T-helper 1 cell treated with Interleukin-12 subunit alpha and Interleukin-12 subunit beta and Interleukin-4 antibody, amounts not matched to agents 30 μg/mL and 1 μg/mL, for 36 hours (primary cell): ENCODE data around the gene VEPH1.

Experiments
- H3K27ac Mint-ChIP-seq: one replicate; pipeline ENCODE4 v1.8.0; 2021; ENCODE audit warnings: mild to moderate bottlenecking, mixed read lengths
- H3K27me3 Mint-ChIP-seq: one replicate; pipeline ENCODE4 v1.8.0; 2021; ENCODE audit warnings: low read depth, mixed read lengths
- H3K36me3 Mint-ChIP-seq: one replicate; pipeline ENCODE4 v1.8.0; 2021; ENCODE audit warnings: low read depth, mixed read lengths
- H3K4me1 Mint-ChIP-seq: one replicate; pipeline ENCODE4 v1.8.0; 2021; ENCODE audit warnings: low read depth, mixed read lengths
- H3K4me3 Mint-ChIP-seq: one replicate; pipeline ENCODE4 v1.8.0; 2021; ENCODE audit warnings: mild to moderate bottlenecking, moderate library complexity, mixed read lengths
- H3K9me3 Mint-ChIP-seq: one replicate; pipeline ENCODE4 v1.8.0; 2021; ENCODE audit warnings: mixed read lengths

Gene VEPH1

DNA sequence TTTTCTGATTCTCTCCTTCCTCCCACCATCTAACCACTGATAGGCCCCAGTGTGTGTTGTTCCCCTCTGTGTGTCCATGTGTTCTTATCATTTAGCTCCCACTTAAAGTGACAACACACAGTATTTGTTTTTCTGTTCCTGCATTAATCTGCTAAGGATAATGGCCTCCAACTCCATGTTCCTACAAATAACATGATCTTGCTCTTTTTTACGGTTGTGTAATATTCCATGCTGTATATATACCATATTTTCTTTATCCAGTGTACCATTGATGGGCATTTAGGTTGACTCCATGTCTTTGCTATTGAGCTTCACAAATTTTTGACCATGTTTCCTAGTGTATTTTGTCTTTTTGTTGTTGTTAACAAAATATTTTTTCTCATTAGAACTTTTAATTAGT is 30.6 kb downstream of the VEPH1 start:
- no peaks in the 10 kb centered on the region for H3K27me3 Mint-ChIP-seq

DNA sequence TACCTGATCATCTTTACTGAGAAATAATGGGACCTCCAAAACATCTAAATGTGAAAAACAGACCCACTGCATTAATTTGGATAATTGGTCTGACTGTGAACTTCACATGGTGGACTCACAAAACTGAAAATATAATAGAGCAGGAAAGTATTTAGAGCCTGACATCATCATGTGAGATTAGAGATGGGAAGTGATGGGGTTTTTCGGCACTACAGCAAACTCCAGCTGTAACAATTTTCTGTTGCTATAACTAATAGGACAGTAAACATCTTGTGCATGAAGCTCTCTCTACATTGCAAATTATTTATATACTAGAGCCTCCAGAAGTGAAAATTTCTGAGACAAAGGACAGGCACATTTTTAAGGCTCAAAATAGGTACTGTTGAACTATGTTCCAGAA is 32.2 kb downstream of the VEPH1 start:
- Mint-ChIP-seq H3K4me3 (no peak overlapping the region), H3K27me3 (no peaks in the 10 kb centered on the region), H3K4me1 (no peaks in the 10 kb centered on the region), H3K27ac (no peak overlapping the region), H3K36me3 (no peaks in the 10 kb centered on the region), H3K9me3 (no peaks in the 10 kb centered on the region)

More for the DNA sequence above, 30.6 kb downstream of the VEPH1 start:
- no peaks in the 10 kb centered on the region for H3K36me3 Mint-ChIP-seq
- H3K4me1 Mint-ChIP-seq: no peaks in the 10 kb centered on the region
- H3K4me3 Mint-ChIP-seq: no peak overlapping the region
- no peaks in the 10 kb centered on the region for H3K9me3 Mint-ChIP-seq
- H3K27ac Mint-ChIP-seq: no peak overlapping the region

DNA sequence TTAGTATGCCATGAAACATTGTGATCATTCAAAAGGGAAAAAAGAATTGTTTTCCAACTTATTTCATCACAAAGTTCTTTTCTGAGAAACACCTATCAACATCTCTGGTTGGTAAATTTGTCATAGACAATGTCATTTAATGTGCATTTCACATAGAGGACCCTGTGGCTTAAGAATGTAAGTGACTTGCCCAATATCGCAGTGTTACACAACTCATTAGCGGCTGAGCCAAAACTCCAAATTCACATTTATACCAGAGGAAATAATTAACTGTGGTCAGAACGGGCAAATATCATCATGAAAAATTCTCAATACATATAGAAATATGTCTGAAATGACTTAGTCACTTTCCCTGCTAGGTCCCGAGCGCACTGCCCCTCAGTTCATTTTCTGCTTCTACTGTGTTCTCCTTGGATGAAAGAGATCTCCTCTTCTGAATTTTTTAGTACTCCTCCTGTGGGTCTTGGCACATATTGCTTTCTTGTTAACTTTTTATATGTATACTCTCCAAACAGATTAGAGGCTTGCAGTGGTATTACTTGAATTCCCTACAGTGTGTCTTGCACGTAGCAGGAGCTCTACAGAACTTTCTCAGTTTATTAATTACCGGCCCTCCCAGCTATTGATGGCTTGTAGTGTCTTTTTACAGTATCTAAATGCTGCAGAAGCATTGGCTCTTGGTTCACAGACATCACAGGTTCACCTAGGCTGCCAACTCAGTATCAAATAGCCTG is 33.5 kb downstream of the VEPH1 start:
- Mint-ChIP-seq H3K36me3 (no peaks in the 10 kb centered on the region), H3K4me1 (no peaks in the 10 kb centered on the region), H3K27ac (no peak overlapping the region), H3K27me3 (no peaks in the 10 kb centered on the region), H3K4me3 (no peak overlapping the region), H3K9me3 (no peaks in the 10 kb centered on the region)

DNA sequence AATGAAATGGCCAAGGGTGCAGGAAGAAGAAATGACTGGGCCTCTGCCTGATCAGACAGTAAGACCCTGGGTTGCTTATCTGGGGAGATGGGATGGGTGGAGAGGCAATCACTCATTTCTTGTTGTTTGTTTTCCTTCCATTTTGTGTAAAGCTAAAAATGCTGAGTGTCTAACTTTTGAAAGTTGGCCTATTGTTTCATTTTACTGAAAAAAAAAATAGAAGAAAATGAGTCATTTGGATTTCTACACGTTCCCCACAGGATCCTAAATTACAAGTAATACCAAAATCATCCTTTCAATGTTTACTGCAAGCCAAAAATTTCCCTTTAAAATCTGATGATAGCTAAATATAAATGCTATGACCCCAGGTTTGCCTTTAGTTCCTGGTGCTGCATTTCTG is 36.0 kb downstream of the VEPH1 start:
- Mint-ChIP-seq H3K27me3 (no peaks in the 10 kb centered on the region), H3K36me3 (no peaks in the 10 kb centered on the region), H3K4me1 (no peaks in the 10 kb centered on the region), H3K9me3 (no peaks in the 10 kb centered on the region), H3K27ac (no peak overlapping the region), H3K4me3 (no peak overlapping the region)

DNA sequence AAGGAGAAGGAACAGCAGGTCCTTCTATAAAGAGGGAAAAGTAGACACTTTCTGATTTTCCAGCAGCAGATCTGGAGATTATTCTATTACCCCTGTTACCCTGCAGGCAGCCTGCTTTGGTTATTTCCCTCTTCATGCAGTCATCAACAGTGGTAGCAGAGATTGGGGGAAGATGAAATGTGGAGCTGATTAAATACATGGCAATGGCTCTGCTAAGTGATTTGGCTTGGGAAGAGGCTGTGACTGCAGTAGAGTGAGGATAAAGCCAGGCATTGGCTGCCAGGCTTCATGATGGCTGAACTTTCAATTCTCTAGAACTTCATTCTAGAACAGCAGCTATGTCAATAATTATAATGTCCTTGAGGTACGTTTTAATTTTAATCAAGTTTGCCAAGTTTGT is 37.5 kb downstream of the VEPH1 start:
- Mint-ChIP-seq H3K27me3 (peaks cover 3% of the 10 kb centered on the region), H3K36me3 (no peaks in the 10 kb centered on the region), H3K27ac (no peak overlapping the region), H3K4me1 (no peaks in the 10 kb centered on the region), H3K4me3 (no peak overlapping the region), H3K9me3 (no peaks in the 10 kb centered on the region)

DNA sequence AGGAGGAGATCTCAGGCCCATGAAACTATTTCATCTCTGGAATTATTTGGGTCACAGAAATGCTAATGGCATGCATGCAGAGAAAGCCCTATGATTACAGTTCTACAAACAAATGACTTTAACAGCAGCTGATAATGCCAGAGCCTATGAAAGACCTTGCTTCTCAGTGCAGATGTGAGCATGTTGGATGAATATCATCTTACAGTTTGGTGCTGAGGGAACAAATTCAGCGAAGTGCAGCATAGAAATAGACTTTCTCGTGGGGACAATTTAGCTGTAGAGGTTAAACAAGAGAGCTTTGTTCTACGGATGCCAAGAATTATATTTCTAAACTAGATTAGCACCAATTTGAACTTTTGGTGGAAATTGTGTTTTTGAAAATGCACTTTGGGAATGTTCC is 38.9 kb downstream of the VEPH1 start:
- H3K4me3 Mint-ChIP-seq: no peak overlapping the region
- H3K36me3 Mint-ChIP-seq: no peaks in the 10 kb centered on the region
- no peak overlapping the region for H3K27ac Mint-ChIP-seq
- no peaks in the 10 kb centered on the region for H3K4me1 Mint-ChIP-seq
- no peaks in the 10 kb centered on the region for H3K9me3 Mint-ChIP-seq
- H3K27me3 Mint-ChIP-seq: peaks cover 3% of the 10 kb centered on the region

DNA sequence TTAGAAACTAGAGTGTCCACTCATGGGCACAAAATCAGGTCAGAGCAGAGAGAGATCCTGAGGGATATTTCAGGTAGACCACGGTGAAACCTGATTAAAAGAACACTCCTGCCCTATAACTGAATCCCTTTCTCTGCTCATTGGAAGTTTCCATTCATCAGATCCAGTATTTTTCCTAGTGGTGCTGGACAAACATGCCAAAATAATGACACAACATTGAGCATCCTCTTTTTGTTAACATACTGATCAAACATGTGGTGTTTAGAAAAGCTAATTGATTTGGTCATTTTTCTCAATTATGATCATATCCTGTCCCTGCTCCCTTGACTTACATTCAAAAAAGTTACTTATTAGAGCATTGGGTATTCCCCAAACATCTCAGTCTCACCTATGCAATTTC is 39.4 kb downstream of the VEPH1 start:
- Mint-ChIP-seq H3K36me3 (no peaks in the 10 kb centered on the region), H3K9me3 (no peaks in the 10 kb centered on the region), H3K27me3 (peaks cover 3% of the 10 kb centered on the region), H3K4me1 (no peaks in the 10 kb centered on the region), H3K27ac (no peak overlapping the region), H3K4me3 (no peak overlapping the region)

DNA sequence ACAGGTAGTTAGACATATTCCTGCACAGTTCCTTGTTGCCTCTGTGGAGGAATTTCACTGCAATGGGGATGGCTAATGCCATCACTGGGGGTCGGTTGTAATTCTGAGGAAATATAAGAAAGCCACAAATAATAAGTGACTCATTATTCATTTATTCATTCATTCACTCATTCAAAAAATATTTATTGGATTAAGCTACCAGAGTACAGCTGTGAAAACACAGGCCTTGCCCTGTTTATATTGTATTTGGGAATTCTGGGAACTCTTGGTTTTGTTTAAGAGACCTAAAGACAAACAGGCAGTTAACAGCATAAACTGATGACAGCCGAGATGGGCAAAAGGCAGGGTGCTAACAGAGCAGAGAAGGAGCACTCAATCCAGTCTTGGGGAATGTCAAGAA is 43.0 kb downstream of the VEPH1 start:
- H3K36me3 Mint-ChIP-seq: no peaks in the 10 kb centered on the region
- no peak overlapping the region for H3K4me3 Mint-ChIP-seq
- H3K9me3 Mint-ChIP-seq: no peaks in the 10 kb centered on the region
- H3K27ac Mint-ChIP-seq: no peak overlapping the region
- peaks cover 8% of the 10 kb centered on the region for H3K27me3 Mint-ChIP-seq
- H3K4me1 Mint-ChIP-seq: no peaks in the 10 kb centered on the region

DNA sequence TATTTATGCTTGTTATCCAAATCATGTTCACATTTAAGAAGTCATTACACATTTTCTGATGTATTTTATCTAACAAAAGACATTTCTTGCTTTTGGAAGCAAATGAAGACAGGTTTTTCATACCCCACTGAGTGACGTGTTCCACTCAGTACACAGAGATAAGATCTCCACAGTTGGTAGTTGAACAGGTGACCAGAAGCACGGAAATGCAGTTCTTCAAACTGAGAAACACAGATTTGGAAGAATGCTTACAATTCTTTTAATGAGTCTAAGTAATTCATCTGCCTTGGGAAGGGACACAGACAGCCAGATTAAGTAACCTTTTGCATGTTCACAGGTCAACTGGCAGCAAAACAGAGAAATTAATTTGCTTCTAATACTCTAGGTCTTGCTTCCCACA is 43.5 kb downstream of the VEPH1 start:
- Mint-ChIP-seq H3K27me3 (peaks cover 8% of the 10 kb centered on the region), H3K36me3 (no peaks in the 10 kb centered on the region), H3K9me3 (no peaks in the 10 kb centered on the region)

DNA sequence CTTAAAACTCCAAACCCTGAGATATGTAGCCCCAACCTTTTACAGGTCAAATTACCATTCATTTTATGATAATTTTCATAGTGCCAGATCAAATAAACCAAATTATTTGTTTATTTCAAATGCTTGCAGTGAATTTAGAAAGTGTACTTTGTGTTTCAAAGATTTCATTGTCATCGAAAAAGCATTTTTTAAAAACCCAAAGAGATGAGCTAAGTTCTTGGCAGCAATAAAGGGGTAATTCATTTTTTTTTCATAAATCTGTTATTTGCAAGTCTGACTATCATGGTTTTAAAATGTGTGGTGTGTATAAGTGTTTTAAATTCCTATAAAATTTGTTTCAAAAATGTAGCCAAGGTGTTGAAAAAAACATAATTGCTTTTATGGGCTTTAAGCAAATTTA is 49.4 kb downstream of the VEPH1 start:
- H3K4me1 Mint-ChIP-seq: no peaks in the 10 kb centered on the region
- H3K4me3 Mint-ChIP-seq: no peak overlapping the region
- H3K27ac Mint-ChIP-seq: no peak overlapping the region
- H3K36me3 Mint-ChIP-seq: no peaks in the 10 kb centered on the region
- peaks cover 21% of the 10 kb centered on the region for H3K27me3 Mint-ChIP-seq
- no peaks in the 10 kb centered on the region for H3K9me3 Mint-ChIP-seq

More for the DNA sequence above, 43.5 kb downstream of the VEPH1 start:
- H3K27ac Mint-ChIP-seq: no peak overlapping the region
- no peak overlapping the region for H3K4me3 Mint-ChIP-seq
- H3K4me1 Mint-ChIP-seq: no peaks in the 10 kb centered on the region

DNA sequence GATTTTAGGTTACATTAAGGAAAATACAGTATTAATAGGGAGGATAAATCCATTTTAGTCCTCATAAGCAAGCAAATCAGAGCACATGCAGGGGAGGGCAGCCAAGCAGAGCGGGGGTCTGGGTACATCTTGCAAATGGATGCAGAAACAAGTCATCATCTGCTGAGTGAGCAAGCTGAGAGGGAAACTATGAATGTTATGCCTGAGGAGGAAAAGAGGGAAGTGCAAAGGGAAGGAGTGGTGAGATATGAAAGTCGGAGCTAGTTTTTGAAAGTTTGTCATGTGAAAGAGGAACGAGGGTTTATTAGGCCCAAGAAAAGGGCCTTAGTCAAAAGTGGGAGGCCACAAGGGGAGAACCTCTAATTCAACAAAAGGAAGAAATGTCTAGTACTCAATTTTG is 51.1 kb downstream of the VEPH1 start:
- H3K4me3 Mint-ChIP-seq: no peak overlapping the region
- H3K9me3 Mint-ChIP-seq: no peaks in the 10 kb centered on the region
- no peaks in the 10 kb centered on the region for H3K36me3 Mint-ChIP-seq
- peaks cover 18% of the 10 kb centered on the region for H3K27me3 Mint-ChIP-seq
- H3K4me1 Mint-ChIP-seq: no peaks in the 10 kb centered on the region
- no peak overlapping the region for H3K27ac Mint-ChIP-seq

DNA sequence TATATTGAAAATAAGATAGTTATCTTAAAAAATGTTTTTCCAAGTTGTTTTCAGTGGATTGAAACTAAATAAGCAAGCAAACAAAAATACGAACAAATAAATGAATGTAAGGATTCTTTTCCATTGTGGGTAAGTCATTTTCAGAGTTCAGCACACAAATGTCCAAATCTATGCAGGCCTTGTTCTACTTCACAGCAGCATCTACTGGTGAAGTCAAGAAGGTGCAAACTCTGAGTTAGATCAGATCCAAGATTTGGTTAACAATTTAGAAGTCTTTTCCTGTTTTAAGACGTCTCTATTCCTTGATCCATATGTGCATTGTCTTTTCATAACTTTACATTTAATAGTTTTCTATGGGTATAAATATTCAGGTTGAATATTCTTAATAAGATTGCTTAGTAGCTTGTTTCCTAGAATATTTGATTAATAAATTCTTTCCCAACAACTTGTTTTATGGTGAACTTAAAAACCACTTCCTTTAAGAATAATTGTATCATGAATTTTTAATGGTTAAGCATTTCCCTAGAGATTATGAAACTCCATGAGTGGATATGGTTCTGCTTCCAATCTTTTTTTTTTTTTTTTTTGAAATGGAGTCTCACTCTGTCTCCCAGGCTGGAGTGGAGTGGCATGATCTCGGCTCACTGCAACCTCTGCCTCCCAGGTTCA is 56.1 kb downstream of the VEPH1 start:
- Mint-ChIP-seq H3K4me3 (no peak overlapping the region), H3K4me1 (no peaks in the 10 kb centered on the region), H3K27me3 (peaks cover 3% of the 10 kb centered on the region), H3K36me3 (no peaks in the 10 kb centered on the region), H3K9me3 (no peaks in the 10 kb centered on the region), H3K27ac (no peak overlapping the region)

DNA sequence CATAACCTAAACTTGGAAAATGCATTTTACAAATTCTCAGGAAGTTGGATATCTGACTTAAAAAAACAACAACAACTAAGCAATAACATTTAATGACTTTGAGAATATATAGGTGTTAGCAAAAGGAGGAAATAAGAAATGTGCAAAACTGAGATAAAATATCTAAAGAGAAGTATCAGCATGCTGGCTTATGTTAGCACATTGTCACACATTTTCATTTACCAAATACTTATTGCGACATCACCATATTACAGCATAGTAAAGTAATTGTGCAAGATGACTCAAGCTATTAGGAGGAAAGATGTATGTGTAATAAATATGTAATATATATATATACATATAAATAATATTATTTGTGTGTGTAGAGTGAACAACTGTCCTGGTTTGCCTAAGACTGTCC is 57.4 kb downstream of the VEPH1 start:
- no peak overlapping the region for H3K4me3 Mint-ChIP-seq
- no peaks in the 10 kb centered on the region for H3K4me1 Mint-ChIP-seq
- H3K9me3 Mint-ChIP-seq: no peaks in the 10 kb centered on the region
- no peak overlapping the region for H3K27ac Mint-ChIP-seq
- H3K27me3 Mint-ChIP-seq: no peaks in the 10 kb centered on the region
- no peaks in the 10 kb centered on the region for H3K36me3 Mint-ChIP-seq

DNA sequence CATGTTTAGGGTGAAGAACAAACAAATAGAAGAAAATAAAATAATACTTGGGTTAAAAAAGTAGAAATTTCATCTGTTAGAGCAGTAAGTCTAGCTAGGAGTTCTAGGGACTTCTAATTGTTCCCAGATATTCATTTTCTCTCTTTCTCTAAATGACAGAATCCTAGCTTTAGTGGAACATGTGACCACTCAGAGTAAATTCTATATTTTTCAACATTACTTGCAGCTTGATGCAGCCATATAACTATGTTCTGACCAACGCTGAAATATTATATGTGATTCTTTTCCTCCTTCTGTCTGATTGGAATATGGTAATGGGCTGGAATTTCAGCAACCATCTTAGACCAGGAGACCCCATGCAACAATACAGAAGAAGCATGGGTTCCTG is 58.4 kb downstream of the VEPH1 start:
- no peak overlapping the region for H3K27ac Mint-ChIP-seq
- H3K36me3 Mint-ChIP-seq: no peaks in the 10 kb centered on the region
- H3K9me3 Mint-ChIP-seq: no peaks in the 10 kb centered on the region
- no peak overlapping the region for H3K4me3 Mint-ChIP-seq
- H3K27me3 Mint-ChIP-seq: no peaks in the 10 kb centered on the region
- H3K4me1 Mint-ChIP-seq: no peaks in the 10 kb centered on the region

DNA sequence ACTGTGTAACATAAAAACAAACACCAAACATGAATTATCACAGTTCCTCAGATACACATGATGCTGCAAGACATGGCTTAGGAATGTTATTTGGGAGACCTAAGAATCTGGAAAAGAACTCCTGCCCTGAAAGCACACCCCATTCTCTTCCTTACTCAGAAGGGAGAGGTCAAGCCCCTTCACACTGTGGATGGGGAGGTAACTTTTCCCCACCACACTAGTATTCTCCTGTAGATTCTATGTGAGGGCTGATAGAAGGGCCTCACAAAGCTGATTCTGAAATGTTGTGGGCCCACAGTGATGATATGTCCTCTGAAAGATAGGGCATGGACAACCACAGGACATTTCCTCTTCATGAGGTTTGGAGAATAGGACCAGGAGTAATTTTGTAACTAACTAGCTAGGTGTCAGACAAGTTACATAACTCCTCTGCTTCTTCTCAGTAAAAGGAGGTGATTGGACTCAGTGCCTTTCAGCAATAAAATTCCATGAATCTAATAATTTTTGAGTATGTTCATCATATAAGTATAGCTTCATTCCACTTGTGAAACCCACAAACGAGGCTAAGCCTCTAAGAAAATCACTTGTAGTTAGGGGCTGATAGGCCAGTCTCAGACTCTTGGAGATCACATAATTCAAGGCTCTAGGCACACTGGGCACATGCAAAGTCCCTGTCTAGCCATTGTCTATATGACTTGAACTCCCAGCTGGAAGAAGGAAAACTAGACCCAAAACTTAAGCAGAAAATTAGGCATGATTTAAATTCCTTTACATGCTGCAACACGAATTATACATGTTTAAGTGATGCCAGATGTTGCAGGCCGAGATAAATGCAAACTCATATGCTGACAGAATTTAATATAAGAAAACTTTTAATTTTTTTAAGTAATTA is 59.1 kb downstream of the VEPH1 start:
- Mint-ChIP-seq H3K4me3 (no peak overlapping the region), H3K36me3 (no peaks in the 10 kb centered on the region)

More for the DNA sequence above, 59.1 kb downstream of the VEPH1 start:
- peaks cover 3% of the 10 kb centered on the region for H3K27me3 Mint-ChIP-seq
- no peaks in the 10 kb centered on the region for H3K9me3 Mint-ChIP-seq
- H3K4me1 Mint-ChIP-seq: no peaks in the 10 kb centered on the region
- H3K27ac Mint-ChIP-seq: no peak overlapping the region
